ENCODE data around the gene PLD5. TPM values are rescaled to one million over a fixed set of nuclear protein-coding genes. Genes with fewer than 3 reads are reported as not detected.
"Not testable (repeated sequence)": the region's sequence is repeated elsewhere in the genome, so short reads cannot be mapped to it uniquely, and the experiment has no call there.

The PLD5 gene
- total and polyA plus RNA-seq, 5 donors = 0.14 to 0.31 (median 0.17) TPM; not detected in 1

DNA sequence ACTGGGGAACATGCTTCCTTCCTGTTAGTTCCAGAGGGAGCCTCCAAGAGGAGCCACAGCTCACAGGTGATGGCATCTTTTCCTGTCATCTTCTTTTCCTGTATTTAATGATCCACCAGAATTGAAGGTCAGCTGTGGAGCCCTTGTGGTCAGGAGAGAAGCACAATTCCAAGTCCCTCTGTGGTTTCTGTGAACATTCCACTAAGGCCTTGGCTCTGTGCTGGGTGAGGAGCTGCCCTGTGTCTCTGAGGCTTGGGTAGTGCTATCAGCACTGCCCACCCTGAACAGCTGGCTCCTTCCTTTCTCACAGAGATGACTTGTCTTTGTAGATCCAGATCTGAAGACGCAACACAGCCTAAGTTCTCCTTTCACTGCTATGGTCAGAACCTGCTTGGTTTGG is 383.7 kb downstream of the PLD5 start:
- Histone ChIP-seq H3K4me3 (ENCODE audit: low read length) (no peak overlapping the region), H3K9me3 (ENCODE audit: control insufficient read depth, low read length) (no peaks in the 10 kb centered on the region), H3K27ac (ENCODE audit: low read length) (no peak overlapping the region), H3K4me1 (ENCODE audit: control insufficient read depth, insufficient read depth, low read length) (no peaks in the 10 kb centered on the region), H3K27me3 (ENCODE audit: control insufficient read depth, insufficient read depth) (no peaks in the 10 kb centered on the region)
- intact Hi-C loops (cut with DNase I) = no loop called here
- ATAC-seq = no peak
- no peak for DNase-seq
- WGBS = 78% methylated on average over 1 of the region's 1 CpG

GRCh38 chr1:242139986-242140385 is 384.5 kb downstream of the PLD5 start:
- 48% methylated on average over 4 of the region's 4 CpGs for WGBS
- intact Hi-C loops (cut with DNase I) = no loop called here
- no peak overlapping the region for H3K4me3 ChIP-seq (ENCODE audit: low read length)
- ATAC-seq (no peak), DNase-seq (no peak)
- no peaks in the 10 kb centered on the region for H3K4me1 ChIP-seq (ENCODE audit: control insufficient read depth, insufficient read depth, low read length)
- no peaks in the 10 kb centered on the region for H3K9me3 ChIP-seq (ENCODE audit: control insufficient read depth, low read length)
- H3K27ac ChIP-seq (ENCODE audit: low read length) = no peak overlapping the region
- H3K27me3 ChIP-seq (ENCODE audit: control insufficient read depth, insufficient read depth) = no peaks in the 10 kb centered on the region

- Histone ChIP-seq H3K27me3 (ENCODE audit: control insufficient read depth, insufficient read depth) (no peaks in the 10 kb centered on the region), H3K27ac (ENCODE audit: low read length) (no peak overlapping the region), H3K4me1 (ENCODE audit: control insufficient read depth, insufficient read depth, low read length) (no peaks in the 10 kb centered on the region), H3K4me3 (ENCODE audit: low read length) (no peak overlapping the region), H3K9me3 (ENCODE audit: control insufficient read depth, low read length) (no peaks in the 10 kb centered on the region)
- DNase-seq (no peak), ATAC-seq (no peak)
- WGBS = 55% methylated on average over 6 of the region's 6 CpGs
- intact Hi-C loops (cut with DNase I) = no loop called here
These were observed 385.1 kb downstream of the PLD5 start for GRCh38 chr1:242139442-242139841.

DNA sequence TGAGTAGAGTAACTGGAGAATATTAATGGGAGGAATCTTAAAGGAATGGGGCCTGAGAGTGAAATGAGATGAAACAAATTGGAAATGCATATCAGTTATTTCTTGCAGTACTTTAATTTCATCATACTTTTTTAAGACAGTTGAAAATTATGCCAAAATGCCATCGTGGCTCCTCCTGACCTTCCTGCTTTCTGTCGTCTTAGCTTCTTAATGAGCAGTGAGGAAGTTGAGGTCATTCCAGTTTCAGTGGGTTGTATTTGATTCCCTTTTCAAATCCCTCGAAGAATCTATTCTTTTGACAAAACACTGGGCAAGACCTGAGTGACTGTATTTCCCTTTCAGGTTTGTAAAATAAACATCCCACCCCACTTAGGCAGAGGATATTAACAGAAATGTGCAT is 390.7 kb downstream of the PLD5 start:
- 38% methylated on average over 3 of the region's 3 CpGs for whole genome bisulfite sequencing
- Histone ChIP-seq H3K4me3 (ENCODE audit: low read length) (no peak overlapping the region), H3K27me3 (ENCODE audit: control insufficient read depth, insufficient read depth) (no peaks in the 10 kb centered on the region), H3K9me3 (ENCODE audit: control insufficient read depth, low read length) (no peaks in the 10 kb centered on the region), H3K4me1 (ENCODE audit: control insufficient read depth, insufficient read depth, low read length) (no peaks in the 10 kb centered on the region), H3K27ac (ENCODE audit: low read length) (no peak overlapping the region)
- DNase-seq (no peak), ATAC-seq (no peak)
- intact Hi-C loops (cut with DNase I) = no loop called here

GRCh38 chr1:242133351-242133750 is 391.1 kb downstream of the PLD5 start:
- Histone ChIP-seq H3K27me3 (ENCODE audit: control insufficient read depth, insufficient read depth) (no peaks in the 10 kb centered on the region), H3K4me1 (ENCODE audit: control insufficient read depth, insufficient read depth, low read length) (no peaks in the 10 kb centered on the region), H3K27ac (ENCODE audit: low read length) (no peak overlapping the region), H3K4me3 (ENCODE audit: low read length) (no peak overlapping the region), H3K9me3 (ENCODE audit: control insufficient read depth, low read length) (no peaks in the 10 kb centered on the region)
- intact Hi-C loops (cut with DNase I) = no loop called here
- WGBS = 94% methylated on average over 1 of the region's 1 CpG
- DNase-seq (no peak), ATAC-seq (no peak)

DNA sequence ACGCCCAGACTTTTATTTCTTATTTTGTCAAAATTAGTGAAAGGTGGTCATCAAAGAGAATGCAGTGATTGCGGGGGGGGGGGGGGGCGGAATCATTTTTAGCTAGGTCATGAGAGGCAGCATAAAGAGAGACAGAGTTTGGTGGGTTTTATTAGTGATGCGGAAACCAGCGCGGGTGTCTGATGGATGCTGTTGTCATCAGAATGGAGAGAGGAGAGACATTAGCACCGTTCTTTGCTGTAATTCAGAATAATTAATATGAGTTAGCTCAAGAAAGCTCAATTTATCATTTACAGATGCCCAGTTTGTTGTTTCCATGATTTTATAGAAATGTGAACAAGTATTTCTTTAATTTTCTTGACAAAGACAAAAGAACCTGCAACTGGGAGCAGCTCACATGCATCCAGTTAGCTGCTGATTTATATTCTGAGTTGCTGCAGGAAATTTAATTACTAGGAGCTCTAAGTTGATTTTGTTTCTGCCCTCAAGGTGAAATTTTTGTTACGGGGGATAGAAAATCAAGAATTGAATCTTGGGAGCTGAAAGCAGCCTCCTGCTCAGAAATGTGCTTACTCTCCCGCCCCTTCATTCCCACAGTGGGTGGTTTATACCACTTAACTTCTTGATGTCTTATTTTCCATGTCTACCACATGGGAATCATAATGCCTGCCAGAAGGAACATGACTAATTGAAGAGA is 392.2 kb downstream of the PLD5 start:
- Histone ChIP-seq H3K4me1 (ENCODE audit: control insufficient read depth, insufficient read depth, low read length) (no peaks in the 10 kb centered on the region), H3K9me3 (ENCODE audit: control insufficient read depth, low read length) (no peaks in the 10 kb centered on the region), H3K27ac (ENCODE audit: low read length) (no peak overlapping the region), H3K4me3 (ENCODE audit: low read length) (no peak overlapping the region), H3K27me3 (ENCODE audit: control insufficient read depth, insufficient read depth) (no peaks in the 10 kb centered on the region)
- no peak for ATAC-seq
- intact Hi-C loops (cut with DNase I) = no loop called here
- WGBS = 78% methylated on average over 9 of the region's 9 CpGs
- no peak for DNase-seq

DNA sequence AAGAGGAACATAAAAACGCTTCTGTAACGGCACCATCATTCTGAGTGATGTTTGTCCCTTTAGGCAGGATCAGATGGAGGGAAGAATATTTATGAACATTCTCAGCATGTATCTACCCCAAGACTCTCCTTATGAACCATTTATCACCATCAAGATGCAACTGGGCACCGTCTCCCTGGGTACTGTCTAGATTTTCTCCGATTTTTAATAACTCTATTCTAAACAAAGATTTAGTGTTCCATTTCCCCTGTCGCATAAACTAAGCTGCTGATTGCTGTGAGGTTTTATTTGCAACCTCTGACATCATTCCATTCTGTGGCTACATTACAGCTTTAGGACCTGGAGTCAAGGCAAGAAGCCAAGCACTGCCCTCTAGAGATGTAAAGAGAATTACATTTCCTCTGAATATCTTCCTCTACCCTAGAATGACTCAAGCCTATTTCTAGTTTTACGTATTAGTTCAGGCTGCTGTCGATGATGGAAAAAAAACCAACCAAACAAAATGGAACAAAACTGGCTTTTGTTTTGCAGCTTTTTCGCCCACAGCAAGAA is 395.5 kb downstream of the PLD5 start:
- Histone ChIP-seq H3K4me3 (ENCODE audit: low read length) (no peak overlapping the region), H3K27ac (ENCODE audit: low read length) (no peak overlapping the region), H3K4me1 (ENCODE audit: control insufficient read depth, insufficient read depth, low read length) (no peaks in the 10 kb centered on the region), H3K27me3 (ENCODE audit: control insufficient read depth, insufficient read depth) (no peaks in the 10 kb centered on the region), H3K9me3 (ENCODE audit: control insufficient read depth, low read length) (no peaks in the 10 kb centered on the region)
- ATAC-seq = no peak
- intact Hi-C loops (cut with DNase I) = no loop called here
- DNase-seq = no peak
- WGBS = 60% methylated on average over 8 of the region's 8 CpGs

DNA sequence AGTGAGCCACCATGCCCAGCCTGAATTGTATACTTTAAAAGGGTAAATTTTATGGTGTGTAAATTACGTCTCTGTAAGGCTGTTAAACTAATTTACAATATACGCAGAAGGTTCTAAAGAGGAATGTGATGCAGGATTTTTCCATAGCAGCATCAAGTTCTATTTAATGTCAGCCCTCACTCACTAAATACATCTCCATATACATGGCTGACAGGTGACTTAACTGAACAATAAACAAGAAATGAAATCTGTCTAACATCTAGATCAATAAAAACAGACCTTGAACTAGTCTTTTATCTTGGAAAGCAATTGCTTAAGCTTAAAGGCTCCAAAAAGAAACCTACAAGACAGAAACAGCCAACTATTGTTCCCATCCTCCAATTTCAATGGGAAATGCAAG is 404.1 kb downstream of the PLD5 start:
- DNase-seq (no peak), ATAC-seq (no peak)
- Histone ChIP-seq H3K9me3 (ENCODE audit: control insufficient read depth, low read length) (no peaks in the 10 kb centered on the region), H3K27ac (ENCODE audit: low read length) (no peak overlapping the region), H3K4me1 (ENCODE audit: control insufficient read depth, insufficient read depth, low read length) (no peaks in the 10 kb centered on the region), H3K27me3 (ENCODE audit: control insufficient read depth, insufficient read depth) (no peaks in the 10 kb centered on the region), H3K4me3 (ENCODE audit: low read length) (no peak overlapping the region)
- intact Hi-C loops (cut with DNase I) = no loop called here
- 77% methylated on average over 2 of the region's 2 CpGs for WGBS

DNA sequence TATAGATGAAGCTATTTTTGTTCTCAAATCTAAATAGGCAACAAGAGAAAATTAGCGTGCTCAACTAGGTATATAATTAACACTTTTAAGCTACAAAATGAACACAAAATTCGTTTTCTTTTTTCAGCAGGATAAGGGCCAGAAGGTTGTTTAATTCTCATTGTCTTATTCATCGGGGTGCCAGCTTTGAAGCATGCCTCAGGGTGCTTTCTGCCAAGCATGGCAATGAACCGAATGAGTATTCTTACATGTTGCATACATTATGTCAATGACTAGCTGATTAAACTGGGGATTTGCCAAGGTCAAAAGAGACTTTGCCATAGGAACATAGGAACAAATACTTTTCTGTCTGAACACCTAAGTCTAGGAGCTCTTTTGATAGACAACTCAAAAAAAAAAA is 423.6 kb downstream of the PLD5 start:
- intact Hi-C loops (cut with DNase I) = no loop called here
- H3K27ac ChIP-seq (ENCODE audit: low read length) = no peak overlapping the region
- no peak for ATAC-seq
- no peaks in the 10 kb centered on the region for H3K9me3 ChIP-seq (ENCODE audit: control insufficient read depth, low read length)
- no peak for DNase-seq
- no peaks in the 10 kb centered on the region for H3K4me1 ChIP-seq (ENCODE audit: control insufficient read depth, insufficient read depth, low read length)
- no peaks in the 10 kb centered on the region for H3K27me3 ChIP-seq (ENCODE audit: control insufficient read depth, insufficient read depth)
- no peak overlapping the region for H3K4me3 ChIP-seq (ENCODE audit: low read length)
- WGBS = 72% methylated on average over 4 of the region's 4 CpGs

GRCh38 chr1:242097283-242097682 is 427.2 kb downstream of the PLD5 start:
- H3K4me3 ChIP-seq (ENCODE audit: low read length); DNase-seq; intact Hi-C loops (cut with DNase I); H3K27ac ChIP-seq (ENCODE audit: low read length); H3K27me3 ChIP-seq (ENCODE audit: control insufficient read depth, insufficient read depth); H3K9me3 ChIP-seq (ENCODE audit: control insufficient read depth, low read length); H3K4me1 ChIP-seq (ENCODE audit: control insufficient read depth, insufficient read depth, low read length); ATAC-seq: not testable (repeated sequence)
- 74% methylated on average over 3 of the region's 3 CpGs for WGBS

- H3K27ac ChIP-seq (ENCODE audit: low read length) = no peak overlapping the region
- H3K9me3 ChIP-seq (ENCODE audit: control insufficient read depth, low read length) = no peaks in the 10 kb centered on the region
- WGBS = 69% methylated on average over 11 of the region's 11 CpGs
- H3K4me3 ChIP-seq (ENCODE audit: low read length) = no peak overlapping the region
- no peak for DNase-seq
- H3K4me1 ChIP-seq (ENCODE audit: control insufficient read depth, insufficient read depth, low read length) = no peaks in the 10 kb centered on the region
- intact Hi-C loops (cut with DNase I) = no loop called here
- ATAC-seq = no peak
- no peaks in the 10 kb centered on the region for H3K27me3 ChIP-seq (ENCODE audit: control insufficient read depth, insufficient read depth)
These were observed 431.4 kb downstream of the PLD5 start for GRCh38 chr1:242093116-242093515.

DNA sequence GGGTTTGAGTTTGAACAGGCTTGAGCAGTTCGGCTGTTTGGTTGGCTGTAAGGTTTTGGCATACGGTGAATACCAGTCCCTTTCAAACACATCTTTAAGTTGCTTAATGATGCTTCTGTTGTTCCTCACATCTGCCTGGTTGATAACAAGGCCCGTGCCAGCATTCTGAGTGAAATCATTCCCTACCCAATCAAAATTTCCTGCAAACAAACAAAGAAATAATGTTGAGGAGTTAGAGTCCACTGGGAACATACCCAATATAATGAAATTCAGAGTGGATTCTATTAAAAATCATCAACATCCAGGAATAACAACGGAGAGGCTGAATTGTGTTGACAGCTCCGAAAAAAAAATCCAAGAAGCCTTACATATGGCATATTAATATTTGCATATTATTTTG is 434.6 kb downstream of the PLD5 start:
- no peak for ATAC-seq
- Histone ChIP-seq H3K4me3 (ENCODE audit: low read length) (no peak overlapping the region), H3K27me3 (ENCODE audit: control insufficient read depth, insufficient read depth) (no peaks in the 10 kb centered on the region), H3K9me3 (ENCODE audit: control insufficient read depth, low read length) (no peaks in the 10 kb centered on the region), H3K4me1 (ENCODE audit: control insufficient read depth, insufficient read depth, low read length) (no peaks in the 10 kb centered on the region), H3K27ac (ENCODE audit: low read length) (no peak overlapping the region)
- DNase-seq = no peak
- WGBS = 43% methylated on average over 5 of the region's 5 CpGs
- intact Hi-C loops (cut with DNase I) = no loop called here
